ENCODE data around the gene RET.

Gene RET

GRCh38 chr10:43062402-43063160 is 14.3 kb upstream of the RET start:
- DNase-seq (ENCODE audit: low read depth): no peak

DNA sequence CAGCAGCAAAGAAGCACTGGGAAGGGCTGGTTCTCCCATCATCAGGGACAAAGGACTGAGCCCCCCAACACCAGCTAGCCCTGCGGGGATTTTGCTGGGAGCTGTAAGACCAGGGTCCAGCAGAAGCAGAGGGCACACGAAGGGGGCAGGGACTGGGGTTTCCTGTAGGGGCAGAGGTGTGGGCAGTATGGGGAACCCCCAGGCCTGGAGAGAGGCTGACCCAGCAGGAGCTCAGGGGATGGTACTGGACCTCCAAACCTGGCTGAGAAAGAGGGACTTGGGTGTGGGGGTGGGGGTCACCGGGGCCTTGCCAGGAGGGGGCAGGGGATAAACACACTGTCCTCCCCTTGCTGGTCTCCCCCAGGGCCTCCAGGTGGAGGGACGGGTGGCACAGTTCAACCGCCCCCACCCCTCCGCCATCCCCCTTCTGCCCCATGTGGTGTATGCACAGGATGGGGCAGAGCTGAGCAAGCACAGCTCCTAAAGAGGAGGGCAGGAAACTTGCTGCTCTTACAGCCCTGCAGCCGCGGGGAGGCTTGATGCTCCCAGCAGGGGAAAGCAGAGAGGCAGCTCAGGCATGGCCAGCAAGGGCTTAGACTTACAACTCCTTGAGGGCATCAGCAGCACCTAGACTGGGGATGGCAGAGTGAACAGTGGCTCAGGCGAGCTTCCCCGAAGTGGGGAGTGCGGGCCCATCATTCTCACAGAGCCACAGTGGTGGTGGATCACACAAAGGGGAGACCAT is 12.4 kb upstream of the RET start:
- no peak for DNase-seq (ENCODE audit: low read depth)

- no peak for DNase-seq (ENCODE audit: low read depth)
Measured at GRCh38 chr10:43065234-43065633, 11.6 kb upstream of the RET start.

DNA sequence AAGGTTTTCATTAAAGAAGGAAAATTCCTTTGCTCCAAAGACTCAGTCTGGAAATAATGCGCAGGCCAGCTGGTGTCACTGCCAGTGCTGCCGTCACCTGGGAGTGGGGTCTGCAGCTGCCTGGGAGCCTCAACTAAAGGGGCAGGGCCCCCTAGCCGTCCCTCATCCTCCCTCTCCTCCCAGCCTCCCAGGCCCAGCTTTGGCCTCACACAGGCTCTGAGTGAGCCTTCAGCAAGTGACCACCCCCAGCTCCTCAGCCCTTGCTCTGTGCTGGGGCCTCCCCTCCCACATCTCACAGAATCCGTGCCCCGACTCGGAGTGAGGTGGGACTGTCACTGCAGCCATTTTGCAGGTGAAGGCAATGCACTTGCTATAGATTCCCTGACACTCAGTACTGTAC is 11.1 kb upstream of the RET start:
- no peak for DNase-seq (ENCODE audit: low read depth)

- DNase-seq (ENCODE audit: low read depth): no peak
Measured at GRCh38 chr10:43066481-43066880, 10.4 kb upstream of the RET start.

DNA sequence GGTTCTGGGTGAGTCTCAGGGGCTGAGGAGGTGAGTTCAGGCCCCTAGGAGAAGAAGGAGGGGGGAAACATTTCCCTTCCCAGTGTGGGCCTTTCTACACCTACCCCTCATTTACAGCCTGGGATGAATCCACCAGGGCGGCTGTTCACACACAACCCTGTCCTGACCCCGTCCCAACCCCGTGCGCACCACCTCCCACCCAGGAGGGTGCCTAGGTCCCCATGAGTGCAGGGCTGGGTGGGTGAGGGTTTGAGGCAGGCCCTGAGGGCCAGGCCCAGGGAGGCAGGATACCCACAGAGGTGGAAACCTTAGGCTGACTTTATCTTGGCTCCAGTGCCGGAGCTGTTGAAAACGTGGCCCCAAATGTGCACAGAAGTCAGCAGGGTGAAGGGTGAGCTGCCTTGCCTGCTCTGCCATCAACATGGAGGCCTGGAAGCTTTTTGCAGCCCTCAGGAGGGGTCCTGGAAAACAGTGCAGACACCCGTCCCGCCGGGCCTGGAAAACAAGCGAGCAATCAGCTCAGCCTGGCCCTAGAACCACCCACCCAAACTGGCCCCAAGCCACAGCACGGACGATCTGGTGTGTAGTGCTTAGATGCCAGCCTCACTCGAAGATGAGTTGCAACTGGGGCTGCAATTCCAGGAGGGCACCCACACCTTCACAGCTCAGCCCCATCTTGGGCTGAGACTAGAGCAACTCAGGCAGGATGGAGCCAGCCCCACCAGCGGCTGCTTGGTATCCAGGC is 9.3 kb upstream of the RET start:
- no peak for DNase-seq (ENCODE audit: low read depth)

DNA sequence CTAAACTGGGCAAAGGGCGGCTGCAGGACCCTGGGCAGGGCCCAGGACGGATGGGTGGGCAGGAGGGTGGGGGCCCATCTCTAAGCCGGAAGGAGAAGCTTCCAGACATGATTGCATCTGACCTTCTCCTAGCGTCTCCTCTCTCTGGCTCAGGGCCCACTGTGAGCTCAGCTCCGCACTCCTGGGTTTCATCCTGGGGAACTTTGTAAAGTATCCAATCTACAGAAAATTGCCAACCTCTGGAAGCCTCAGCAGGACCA is 8.8 kb upstream of the RET start:
- DNase-seq (ENCODE audit: low read depth): no peak

GRCh38 chr10:43068471-43069210 is 8.2 kb upstream of the RET start:
- no peak for DNase-seq (ENCODE audit: low read depth)

DNA sequence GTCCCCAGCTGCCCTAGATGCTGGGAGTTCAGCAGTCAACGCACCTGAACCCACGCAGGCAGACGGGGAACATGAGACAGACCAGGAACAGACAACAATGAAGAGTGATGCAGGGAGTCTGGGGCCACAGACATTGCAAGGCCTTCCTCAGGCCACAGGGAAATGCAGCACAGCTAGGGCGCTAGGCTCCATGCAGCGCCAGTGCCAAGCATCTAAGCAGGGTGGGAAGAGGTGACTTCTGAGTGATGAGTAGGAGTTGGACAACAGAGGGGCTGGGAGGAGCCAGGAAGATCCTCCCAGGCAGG is 7.7 kb upstream of the RET start:
- DNase-seq (ENCODE audit: low read depth): no peak

DNA sequence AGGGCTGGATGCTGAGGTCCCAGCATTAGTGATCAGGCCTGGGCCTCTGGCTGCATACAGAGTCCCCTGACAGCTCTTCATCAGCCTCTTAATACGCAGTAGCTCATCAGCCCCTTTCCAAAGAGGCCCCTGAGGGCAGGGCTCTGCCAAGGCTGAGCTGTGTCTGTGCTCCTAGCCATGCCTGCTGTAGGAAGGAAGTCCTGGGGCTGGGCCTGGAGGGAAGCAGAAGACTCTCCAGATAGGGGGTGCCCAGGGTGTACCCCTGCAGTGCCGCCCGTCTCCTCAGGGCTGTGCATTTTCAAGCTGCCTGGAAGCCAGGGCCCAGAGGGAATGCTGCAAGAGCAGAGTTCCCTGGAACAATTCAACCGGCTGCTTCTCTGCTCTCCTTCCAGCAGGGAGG is 7.3 kb upstream of the RET start:
- no peak for DNase-seq (ENCODE audit: low read depth)

GRCh38 chr10:43070121-43071085 is 6.5 kb upstream of the RET start:
- no peak for DNase-seq (ENCODE audit: low read depth)

GRCh38 chr10:43071865-43072650 is 4.8 kb upstream of the RET start:
- no peak for DNase-seq (ENCODE audit: low read depth)

DNA sequence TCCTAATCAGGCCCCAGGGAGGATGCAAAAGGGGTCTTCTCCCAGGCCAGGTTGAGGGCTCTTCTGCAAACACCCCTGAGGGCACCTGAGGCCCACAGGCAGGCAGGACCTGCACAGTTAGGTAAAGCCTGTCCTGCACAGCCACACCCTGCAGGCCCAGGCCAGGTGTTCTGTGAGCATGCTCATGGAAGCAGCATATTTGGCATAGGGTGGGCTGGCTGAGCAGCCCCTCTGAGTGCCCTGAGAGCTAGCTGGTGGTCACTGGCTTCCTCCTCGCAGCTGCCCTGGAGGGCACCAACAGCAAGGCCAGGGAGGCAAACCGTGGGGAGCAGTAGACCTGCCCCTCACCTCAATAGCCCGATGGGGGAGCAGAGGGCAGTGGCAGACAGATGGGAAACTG is 3.7 kb upstream of the RET start:
- DNase-seq (ENCODE audit: low read depth): no peak

GRCh38 chr10:43073721-43074120 is 3.1 kb upstream of the RET start:
- DNase-seq (ENCODE audit: low read depth): no peak

DNA sequence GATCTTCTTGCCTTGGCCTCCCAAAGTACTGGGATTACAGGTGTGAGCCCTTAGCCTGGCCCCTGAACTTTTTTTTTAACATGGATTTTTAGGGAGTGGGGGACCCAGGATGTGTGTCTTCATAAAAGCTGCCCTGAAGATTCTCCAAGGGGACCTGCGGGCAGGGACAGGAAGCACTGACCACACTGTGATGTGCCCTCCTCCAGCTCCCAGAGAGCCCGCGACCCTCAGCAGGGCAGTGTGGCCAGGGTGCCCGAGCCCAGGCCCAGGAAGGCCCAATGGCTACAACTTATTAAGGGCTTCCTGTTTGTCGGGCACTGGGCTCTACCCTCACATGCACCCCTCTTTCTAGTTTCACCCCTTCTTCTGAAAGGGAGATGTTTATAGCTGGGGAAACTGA is 2.5 kb upstream of the RET start:
- no peak for DNase-seq (ENCODE audit: low read depth)

DNA sequence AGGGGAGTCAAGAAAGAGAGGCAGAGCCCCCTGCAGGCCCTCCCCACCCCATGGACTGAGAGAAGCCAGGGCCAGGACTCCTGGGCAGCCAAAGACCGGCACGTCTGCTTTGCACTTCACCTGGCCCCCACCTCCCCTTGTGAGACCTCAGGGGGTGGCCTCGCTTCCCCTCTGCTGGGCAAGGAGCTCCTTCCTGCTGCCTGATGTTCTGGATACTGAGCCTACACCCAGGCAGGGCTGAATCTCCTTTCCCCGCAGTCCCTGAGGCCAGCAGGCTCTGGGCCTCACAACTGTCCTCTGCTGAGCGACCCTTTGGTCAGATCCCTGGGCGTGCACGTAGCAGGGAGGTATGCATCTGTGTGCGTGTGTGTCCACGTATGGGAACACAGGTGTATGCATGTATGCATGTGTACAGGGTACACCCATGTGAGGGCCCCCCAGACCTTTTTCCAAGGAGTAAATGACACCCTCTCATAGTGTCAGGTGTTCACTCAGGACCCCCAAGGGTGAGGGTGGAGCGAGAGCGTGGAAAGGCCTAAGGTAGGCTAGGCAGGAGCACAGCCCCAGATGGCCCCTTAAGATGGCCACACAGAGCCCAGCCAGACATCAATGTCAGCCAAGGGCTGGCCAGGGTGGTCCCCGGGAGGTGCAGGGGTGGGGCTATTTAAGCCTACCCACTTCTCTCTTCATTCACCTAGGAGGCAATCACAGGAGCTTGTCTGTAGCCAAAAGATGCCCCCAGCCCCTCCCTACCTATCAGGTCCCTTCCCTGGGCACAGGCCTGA is 1.9 kb upstream of the RET start:
- no peak for DNase-seq (ENCODE audit: low read depth)

DNA sequence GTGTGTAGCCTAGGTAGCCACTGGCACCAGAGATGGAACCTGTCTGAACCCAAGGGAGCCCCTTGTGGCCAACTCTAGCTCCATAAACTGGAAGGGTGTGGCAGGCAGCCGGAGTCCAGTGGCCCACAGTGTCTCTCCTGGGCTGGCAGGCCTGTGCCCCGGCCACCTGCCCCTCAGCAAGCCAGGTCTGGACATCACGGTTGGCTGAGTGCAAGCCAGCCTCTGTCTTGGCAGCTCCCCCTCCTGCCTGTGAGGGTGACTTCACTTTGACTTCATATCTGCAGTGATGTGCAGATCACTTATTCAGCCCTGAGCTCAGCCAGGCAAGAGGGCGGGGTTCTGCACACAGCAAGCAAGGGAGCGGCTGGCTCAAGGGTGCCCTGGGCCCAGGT is 1.3 kb upstream of the RET start:
- no peak for DNase-seq (ENCODE audit: low read depth)

DNA sequence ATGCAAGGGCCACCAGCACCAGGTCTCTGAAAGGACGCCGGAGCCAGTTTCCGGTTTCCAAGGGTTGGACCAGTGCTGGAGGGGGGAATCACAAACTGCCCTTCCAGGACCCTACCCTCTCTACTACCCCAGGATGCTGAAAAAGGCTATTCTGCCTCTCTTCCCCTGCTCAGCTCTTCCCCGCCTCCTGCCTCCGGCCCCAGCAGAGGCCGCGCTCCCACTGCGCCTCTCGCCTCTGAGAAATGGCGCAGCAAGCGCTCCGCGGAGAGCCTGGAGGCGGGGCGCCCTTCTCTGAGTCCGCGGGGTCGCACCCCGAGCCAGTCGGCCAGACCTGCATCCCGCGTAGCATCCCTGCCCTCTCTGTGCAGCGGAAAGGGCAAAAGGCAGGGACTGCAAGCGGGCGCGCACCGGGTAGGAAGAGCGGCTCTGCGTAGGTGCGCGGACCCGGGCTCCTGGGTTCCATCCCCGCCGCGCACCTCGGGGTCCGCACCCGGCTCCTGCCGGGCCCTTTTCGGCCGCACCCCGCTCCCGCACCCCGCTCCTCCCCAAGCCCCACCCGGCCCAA is 476 bp upstream of the RET start:
- no peak for DNase-seq (ENCODE audit: low read depth)

DNA sequence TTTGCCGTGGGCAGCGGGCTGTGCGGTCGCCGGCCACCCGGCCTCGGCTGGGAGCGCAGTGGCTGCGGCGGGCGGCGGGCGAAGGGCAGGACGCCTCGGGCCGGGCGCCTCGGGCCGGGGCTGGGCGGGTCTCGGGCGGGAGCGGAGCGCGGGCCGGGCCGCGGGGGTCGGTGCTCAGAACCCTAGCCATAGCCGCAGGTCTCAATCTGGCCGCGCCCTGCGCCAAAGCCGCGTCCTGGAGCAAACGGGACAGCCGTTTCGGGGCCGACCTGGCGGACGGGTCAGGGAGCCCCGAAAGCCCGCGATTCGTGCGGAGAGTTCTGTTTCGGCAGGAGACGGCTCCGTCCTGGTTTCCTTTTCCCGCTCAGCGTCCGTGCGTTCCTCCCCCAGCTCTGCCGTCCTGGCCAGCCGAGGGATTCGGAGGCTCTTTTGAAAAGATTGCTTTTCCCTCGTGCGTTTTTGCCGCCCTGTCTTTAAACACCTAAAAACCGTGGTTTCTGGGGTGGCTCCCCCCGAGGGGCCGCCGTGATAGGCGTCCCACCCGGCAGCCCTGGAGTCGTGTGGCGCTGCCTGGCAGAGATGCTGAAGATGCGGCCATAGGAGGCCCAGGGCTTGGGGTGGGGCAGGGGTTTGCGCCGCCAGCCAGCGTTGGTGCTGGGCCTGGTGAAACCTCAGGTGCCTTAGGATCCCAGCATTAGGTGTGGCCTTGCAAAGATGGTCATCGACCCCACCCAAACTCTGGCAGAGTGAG is 727 bp downstream of the RET start:
- no peak for DNase-seq (ENCODE audit: low read depth)
